Stimulated activated CD8-positive, alpha-beta memory T cell treated with anti-CD3 and anti-CD28 coated beads, Interleukin-4, amount 100 ng/mL, for 1 hour (primary cell): ENCODE results near the gene ERFE.
"Not testable (repeated sequence)": the region's sequence is repeated elsewhere in the genome, so short reads cannot be mapped to it uniquely, and the experiment has no call there.

Experiments
- DNase-seq, 2 donors: peaks; one replicate each; pipeline ENCODE4 v3.0.0-alpha.2; 2020; ENCODE audit warnings: low read depth in 2 of 2, low spot score in 1 of 2

The ERFE gene

DNA sequence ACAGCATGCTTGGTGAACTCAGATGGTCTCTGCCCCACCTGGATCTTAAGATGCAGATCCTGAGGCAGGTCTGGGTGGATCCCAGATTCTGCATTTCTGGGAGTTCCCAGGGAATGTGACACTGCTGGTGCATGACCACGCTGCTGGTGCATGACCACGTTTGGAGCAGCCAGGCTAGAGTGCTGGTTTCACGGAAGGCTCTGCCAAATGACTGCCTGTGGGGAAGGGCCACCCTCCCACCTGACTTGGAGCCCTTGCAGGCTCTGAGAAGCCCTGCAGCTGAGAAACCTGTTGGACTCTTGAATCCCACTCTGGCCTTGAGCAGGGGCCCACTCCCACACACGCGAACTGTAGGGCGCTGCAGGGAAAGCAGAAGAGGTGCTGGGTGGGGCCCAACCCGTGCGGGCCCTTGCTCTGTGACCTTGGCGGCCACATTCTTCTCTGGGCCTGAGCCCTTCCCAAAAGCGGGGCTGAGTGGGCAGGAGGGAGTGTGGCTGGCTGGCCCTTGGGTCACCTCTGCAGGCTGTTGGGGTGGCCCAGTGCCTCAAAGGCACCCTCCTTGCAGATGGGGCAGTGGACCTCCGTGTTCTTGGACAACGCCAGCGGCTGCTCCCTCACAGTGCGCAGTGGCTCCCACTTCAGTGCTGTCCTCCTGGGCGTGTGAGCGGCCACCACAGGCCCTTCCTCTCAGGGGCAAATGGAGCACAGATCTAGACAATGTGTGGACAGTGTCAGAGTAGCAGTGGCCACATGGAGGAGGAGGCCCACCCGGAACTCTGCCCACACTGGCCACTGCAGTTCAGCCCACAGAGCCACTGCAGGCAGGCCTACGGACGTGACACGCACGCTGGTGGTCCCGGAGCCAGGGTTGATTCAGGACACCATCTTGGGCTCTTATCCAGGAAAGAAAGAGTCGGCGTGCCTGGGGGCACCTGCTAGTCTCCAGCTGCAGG lies 7.9 kb downstream of the ERFE start:
- no peak for DNase-seq

DNA sequence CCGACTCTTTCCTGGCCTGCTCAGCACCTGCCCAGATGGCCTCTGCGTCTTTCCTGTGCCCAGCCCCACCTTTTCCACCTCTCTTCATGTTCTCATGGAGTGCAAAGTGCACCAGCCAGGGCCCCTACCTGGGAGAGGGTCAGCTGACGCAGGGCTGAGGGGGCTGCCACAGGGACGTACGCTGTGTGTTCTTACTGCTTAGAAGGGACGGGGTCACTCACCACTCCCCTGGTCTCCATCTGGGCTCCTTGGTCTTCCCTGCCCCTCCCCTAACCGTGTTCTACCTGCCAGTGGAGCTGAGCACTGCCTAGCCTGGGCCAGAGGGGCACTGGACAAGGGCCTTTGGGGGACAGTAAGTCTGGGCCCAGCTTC lies 8.6 kb downstream of the ERFE start:
- DNase-seq, result no peak

DNA sequence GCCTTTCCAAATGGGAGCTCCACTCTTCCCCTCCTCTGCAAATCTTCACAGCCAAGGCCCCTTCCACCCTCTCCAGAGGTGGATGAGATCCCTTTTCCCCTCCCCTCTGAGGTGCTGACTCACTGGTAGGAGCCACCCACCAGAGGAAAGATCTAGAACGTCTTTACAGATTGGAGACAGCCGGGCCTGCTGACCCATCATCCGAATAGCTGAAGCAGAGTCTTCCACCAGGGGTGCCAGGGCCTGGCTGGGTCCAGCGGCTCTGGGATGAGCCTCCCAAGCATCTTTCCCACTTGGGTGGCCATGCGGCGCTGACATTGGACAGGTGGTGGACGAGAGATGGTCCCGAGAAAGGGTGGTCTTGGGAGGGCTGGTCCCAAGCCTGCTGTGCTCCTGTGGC lies 9.0 kb downstream of the ERFE start:
- no peak for DNase-seq

DNA sequence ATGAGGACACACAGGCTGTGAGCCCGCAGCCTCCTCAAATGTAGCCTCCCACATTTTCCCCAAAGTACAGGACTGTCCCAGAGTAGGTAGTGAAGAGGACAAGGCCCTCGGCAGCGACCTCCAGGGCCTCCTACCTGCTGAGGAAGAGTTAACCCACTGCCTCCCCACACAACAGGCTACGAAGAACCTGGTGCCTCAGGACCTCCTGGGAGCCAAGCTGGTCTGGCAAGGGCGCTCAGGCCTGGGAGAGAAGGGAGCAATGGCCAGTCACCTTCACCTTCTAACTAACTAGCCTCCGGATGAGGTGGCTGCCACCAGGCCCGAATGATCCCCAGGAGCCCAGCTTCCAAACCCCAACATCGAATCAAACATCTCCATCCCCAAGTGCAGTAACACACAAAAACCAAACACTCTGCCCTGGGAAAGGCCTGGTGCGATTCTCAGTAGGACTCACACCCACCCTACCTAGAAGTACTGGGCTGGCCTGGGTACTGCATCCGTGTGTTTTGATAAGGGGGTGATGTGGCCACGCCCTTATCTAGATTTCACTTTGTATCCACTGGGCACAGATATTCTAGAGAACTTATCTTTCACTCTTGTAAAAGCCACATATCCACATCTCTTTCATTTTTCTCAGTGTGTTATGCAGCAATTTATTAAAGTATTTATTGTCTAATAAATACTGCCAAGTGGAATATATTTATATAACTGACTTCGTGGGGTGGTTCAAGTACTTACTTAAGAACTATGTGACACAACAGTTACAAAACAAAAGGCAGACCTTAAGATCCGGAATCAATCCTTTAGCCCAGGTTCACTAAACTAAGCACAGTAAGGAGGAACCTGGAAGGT lies 9.7 kb downstream of the ERFE start:
- no peak for DNase-seq

DNA sequence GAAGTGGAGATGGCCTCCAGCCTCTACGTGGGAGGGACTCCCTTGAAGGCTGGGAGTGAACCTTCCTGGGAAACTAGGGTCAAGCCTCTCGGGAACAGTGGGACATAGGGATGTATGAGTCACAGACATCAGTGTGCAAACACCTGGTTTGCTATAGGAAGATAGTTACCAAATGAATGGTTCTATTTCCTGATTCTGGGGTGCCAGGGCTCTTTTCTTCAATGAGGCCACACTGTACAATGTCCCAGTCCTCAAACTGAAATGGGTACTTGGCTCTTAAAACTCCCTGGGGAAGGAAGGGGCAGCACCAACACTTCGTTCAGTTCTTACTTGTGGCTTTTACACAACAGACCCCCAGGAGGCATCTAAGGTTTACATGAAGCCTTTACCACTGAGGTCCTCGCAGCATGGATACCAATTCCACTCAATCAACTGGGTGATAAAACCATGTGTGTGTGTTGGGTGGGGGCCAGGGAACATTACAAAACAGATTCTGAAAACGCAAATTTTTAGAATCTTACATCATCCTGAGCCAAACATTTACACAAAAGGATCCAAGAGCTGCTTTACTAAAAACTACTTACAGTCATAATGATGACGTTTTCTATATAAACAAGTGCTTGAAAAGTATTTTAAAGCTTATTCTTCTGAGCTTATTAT lies 10.4 kb downstream of the ERFE start:
- no peak for DNase-seq

DNA sequence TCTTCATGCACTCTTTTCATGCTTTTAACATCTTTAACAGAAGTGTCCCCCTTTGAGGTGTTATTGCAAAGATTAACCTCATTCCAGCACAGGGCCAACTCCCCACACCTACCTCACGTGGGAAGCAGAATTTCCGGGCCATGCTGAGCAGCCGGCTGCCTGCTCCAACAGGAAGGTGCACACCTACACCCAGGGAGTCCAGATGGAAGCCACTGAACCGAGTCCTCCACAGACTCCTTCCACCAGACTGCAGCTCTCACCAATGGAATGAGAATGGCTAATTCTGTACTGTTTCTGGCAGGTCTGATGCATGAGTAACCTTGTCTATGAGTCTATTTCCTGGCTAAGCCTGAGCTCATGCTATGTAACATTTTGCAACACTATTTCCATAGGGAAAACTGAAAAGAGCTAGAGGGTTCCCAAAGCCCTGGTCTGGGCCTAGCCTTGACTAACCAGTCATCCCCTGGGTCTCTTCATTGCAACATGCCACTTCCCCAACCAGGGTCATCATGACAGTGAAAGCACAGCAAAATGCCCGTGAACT lies 11.0 kb downstream of the ERFE start:
- no peak for DNase-seq

DNA sequence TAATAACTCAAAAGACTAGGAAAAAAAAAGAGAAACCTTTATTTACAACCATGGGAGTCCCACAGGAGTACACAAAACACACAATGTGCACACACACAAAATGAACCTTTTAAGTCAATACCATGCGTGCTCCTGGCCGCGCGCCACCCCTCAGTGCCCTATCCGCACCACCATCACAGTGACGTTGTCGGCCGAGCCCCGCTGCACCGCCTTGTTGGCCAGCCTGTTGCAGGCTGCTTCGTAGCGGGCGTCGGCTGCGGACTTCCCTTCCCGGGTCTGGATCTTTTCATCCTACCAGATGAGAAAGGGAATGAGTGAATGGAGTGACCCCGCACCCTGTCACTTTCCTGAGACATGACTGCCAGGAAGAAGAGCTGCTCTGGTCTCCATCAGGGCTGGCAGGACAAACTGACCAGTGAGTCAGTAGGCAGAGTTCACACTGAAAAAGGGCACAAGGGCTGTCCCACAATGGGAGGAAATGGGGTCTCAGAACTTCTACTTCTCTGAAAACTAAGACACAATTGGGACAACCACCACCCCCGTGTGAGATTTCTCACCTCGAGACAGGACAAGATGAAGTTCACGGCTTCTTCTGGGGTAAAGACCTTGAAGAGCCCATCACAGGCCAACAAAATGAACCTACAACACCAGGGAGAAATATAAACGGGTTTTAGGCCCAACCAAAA lies 11.8 kb downstream of the ERFE start:
- DNase-seq, result no peak

DNA sequence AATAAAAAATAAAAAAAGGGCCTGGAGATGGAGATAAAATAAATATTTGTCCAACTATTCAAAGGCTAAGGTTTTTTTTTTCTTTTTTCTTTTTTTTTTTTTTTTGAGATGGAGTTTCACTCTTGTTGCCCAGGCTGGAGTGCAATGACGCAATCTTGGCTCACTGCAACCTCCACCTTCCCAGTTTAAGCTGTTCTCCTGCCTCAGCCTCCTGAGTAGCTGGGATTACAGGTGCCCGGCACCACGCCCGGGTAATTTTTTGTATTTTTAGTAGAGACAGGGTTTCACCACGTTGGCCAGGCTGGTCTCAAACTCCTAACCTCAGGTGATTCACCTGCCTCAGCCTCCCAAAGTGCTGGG lies 12.3 kb downstream of the ERFE start:
- not testable (repeated sequence) for DNase-seq

DNA sequence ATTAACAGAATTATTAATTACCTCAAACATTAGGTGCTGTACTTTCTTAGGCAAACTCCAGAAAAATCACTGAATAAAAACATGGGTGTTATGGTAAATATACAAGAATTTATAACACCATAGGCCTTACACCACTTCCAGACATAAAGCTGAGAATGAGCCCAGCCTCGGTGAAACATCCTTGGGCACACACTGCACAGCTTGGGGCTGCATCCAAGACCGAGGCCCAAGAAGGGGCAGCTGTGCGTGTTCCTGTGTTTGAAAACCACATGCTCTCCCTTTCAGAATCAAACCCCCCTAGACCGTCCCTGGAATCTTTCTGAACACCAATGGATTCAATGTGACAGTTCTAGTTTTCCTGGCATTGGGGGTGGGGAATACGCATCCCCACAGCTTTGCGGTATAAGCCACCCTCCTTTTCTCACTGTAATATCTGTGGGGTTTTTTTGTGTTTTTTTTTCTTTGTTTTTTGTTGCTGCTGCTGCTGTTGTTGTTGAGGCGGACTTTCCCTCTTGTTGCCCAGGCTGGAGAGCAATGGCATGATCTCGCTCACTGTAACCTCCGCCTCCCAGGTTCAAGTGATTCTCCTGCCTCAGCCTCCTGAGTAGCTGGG lies 12.9 kb downstream of the ERFE start:
- DNase-seq, result no peak

DNA sequence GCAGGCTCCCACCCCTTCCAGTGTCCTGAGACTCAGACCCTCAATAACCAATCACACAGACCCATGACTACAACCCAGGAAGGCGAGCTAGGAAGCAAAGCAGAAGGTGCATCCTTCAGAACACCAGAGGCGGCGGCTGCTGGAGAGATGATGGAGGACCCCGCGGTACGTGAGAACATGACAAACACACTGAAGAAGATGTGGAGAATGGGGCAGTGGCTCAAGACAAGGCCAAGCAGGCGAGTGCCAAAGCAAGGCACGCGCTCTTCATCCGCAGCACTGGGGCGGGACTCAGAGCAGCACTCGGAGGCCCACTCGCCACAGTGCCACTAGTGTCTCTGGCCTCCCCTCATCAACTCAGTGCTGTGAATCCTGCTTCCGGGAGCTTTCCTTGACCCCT lies 13.7 kb downstream of the ERFE start:
- no peak for DNase-seq

DNA sequence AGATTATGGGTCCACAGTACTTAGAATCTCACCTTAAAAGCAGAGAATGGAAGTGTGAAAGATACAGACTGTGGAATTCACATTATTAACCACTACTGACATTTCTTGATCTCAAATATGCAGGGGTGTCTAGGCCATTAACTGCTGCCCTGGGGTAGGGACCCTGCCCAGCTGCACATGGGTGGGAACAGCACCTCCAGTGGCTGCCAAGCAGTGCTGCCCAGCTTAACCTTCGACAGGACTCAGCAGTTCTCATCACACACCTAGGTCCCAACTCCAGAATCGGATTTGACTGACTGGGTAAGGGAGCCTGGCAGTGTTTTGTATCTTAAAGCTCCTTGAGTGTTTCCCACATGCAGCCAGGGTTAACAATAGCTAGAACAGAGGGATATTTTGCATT lies 14.9 kb downstream of the ERFE start:
- no peak for DNase-seq

DNA sequence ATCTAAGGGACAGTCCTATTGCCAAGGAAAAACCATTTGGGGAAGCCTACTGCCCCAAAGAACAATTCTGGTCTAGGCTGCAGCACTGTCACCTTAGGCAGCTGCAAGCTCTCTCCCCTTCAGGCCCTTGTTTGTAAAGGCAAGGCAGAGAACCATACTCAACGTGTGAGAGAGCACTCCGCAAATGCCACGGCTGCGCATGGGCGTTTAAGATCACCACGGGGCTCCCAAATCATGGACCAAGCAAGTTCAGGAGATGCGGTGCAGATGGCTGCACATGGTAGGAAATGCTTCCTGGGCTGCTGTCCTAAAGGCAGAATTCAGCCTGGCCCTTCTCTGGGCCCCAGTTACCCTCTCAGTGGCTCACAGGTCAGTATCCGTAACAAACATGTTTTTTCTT lies 15.5 kb downstream of the ERFE start:
- DNase-seq, result no peak

DNA sequence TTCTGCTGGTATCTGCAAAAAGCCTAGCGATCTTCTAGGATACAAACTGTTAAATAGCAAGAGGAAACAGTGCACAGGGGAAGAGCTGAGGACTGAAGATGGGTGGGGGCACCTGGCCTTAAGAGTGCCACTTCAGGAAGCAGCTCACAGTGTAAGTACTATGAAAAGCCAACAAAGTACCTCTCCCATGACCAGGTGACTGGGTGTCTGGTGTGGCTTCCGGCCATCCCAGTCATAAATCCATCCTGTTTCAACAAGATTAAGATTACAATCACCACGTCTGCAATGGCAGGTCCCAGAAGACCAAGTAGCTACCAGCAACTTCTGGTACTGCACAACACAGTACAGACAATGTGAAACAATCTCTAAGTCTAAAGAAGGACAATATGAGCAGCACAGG lies 15.9 kb downstream of the ERFE start:
- DNase-seq, result no peak

DNA sequence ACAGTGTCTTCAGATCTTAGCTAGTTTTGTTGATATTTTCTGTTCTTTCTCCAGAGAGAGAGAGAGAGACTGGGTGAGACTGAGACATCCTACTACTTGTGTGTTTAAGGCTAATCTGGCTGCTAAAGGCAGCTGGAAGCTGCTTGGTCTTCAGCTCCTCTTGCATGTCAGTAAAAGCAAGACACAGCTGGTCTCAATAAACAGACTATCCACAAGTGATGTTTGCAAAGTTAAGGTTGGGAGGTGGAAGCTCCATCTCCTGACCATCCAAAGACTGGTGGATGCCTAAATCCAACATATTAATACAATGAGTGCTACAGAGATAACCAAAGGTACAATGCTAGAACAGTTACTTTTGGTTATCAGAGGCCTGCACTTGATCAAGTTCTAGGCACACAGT lies 17.8 kb downstream of the ERFE start:
- no peak for DNase-seq

DNA sequence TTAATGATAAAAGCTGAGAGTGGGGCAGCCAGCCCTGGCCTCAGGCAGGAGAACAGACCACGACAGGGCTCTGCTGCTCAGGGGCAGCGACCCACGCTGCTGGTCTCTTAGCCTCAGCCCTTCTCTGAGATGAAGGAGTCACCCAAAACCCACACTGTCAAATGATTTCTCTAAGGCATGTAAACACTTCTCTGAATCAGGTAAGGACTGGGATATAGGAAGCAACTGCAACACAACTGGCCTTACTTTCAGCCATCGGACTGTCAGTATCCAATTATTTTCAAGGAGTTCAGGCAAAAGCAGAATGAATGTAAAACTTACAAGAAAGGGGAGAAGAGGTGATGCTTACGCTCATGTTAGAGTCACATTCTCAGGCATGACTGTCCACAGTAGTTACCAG lies 21.8 kb downstream of the ERFE start:
- DNase-seq, result no peak

DNA sequence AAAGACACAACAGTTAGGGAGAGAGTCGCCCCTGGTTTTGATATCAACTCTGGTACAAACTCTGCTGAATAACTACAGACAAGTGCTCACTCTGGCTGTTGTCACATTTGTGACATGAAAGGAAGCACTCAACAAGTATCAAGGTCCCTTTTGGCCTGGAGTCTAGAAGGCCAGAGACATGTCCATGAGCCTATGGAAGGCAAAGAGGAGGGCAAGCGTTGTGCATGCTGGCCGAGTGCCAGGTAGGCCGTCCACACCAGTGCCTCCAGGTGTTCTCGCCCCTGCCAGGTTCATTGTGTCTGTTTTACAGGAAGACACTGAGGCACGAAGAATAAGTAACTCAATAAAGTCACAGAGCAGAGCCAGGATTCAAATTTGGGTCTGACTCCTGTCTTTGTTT lies 23.6 kb downstream of the ERFE start:
- DNase-seq, result no peak

DNA sequence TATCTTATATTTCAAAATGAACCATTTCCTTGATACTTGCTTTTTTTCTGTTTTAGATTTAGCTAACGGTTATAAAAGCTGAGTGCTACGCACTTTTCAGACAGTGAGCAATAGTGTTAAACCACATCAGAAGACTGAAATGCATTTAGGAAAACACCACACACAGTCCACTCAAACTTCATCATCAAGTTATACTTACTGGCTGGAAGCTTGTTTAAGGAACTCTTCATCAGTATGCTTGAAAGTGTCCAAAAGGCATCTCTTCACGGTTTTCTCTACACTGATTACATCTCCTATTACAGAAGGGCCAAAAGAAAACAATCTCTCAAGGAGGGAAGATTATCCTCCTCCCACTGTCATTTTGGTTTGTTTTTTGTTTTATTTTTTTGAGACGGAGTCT lies 25.1 kb downstream of the ERFE start:
- no peak for DNase-seq

DNA sequence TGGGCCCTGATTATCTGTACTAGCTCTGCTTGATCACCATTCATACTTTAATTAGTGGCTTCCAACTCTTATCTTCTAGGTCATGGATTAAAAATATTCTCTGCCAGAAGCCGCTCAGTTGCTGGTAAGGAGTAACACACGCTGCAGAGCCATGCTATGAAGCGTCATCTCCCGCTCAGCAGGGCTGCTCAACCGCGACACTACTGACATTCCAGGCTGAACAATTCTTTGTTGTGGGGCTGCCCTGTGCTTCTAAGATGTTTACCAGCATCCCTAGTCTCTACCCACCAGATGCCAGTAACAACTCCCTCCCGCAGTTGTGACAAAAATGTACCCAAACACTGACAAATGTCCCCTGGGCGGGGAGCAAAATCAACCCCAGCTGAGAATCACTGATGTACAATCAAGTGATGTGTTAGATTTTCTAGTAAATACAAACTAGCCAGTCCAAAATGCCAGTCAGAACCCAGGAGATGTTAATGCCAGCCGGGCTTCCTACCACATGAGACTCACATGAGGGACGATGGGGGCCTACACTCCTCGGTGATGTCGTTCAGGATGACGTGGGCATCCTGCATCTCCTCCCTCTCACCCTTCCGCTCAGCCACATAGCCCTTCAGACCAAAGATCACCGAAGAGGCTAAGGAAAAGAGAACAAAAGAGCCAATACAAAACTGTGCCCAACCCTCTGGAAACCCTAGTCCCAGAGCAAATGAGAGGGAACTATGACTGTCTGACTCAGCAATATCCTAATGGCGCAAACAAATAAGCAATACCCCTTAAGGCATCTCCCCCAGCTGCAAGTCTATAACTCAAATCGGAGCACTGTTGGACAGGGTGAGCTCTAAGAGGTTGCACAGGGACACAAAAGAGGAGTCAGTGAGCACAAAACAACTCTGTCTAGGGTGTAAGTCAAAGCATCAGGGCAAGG lies 29.1 kb downstream of the ERFE start:
- no peak for DNase-seq

DNA sequence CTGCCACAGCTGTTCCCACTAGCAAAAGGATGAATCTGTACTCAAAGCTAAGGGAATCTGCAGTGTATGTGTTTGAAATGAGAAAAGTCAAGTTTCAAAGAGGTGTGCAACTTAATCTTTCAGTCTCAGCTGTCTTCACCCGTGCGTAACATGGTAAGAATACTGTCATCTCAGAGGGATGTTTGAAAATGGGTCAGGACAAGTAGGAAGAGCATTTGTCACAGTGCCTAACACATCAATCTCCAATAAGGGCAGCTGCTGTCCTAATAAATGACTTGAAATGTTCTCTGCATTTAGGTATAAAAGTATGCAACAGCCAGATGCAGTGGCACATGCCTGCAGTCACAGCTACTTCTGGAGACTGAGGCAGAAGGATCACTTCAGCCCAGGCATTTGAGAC lies 31.7 kb downstream of the ERFE start:
- DNase-seq, result no peak
